Measurements from ENCODE around the gene CPPED1.

CPPED1 gene

GRCh38 chr16:12704492-12705111 is 99.1 kb downstream of the CPPED1 start:
- no peak overlapping the region for H3K9ac ChIP-seq (ENCODE audit: insufficient read length)
- H3K9me3 ChIP-seq (ENCODE audit: low read depth, low read length): no peaks in the 10 kb centered on the region
- no peak overlapping the region for H3K27ac ChIP-seq
- H3K36me3 ChIP-seq (ENCODE audit: insufficient read depth, low read length): no peaks in the 10 kb centered on the region
- H3K4me3 ChIP-seq: no peak overlapping the region
- no peak for DNase-seq (ENCODE audit: low read depth, low spot score)
- TF ChIP-seq EZH2 (IDR thresholded peaks at IDR 0.05) (no peak), POLR2AphosphoS5 (IDR thresholded peaks at IDR 0.05; ENCODE audit: borderline replicate concordance, low read depth, low read length) (no peak), FOXP2 (optimal IDR thresholded peaks at IDR 0.05; ENCODE audit: control extremely low read depth, extremely low read length, insufficient read depth) (no peak)

- Histone ChIP-seq H3K9ac (ENCODE audit: insufficient read length) (no peak overlapping the region), H3K9me3 (ENCODE audit: low read depth, low read length) (no peaks in the 10 kb centered on the region), H3K27ac (no peak overlapping the region), H3K36me3 (ENCODE audit: insufficient read depth, low read length) (no peaks in the 10 kb centered on the region), H3K4me3 (no peak overlapping the region)
- no peak for DNase-seq (ENCODE audit: low read depth, low spot score)
- TF ChIP-seq POLR2AphosphoS5 (IDR thresholded peaks at IDR 0.05; ENCODE audit: borderline replicate concordance, low read depth, low read length) (no peak), EZH2 (IDR thresholded peaks at IDR 0.05) (no peak), FOXP2 (optimal IDR thresholded peaks at IDR 0.05; ENCODE audit: control extremely low read depth, extremely low read length, insufficient read depth) (no peak)
These were observed 99.8 kb downstream of the CPPED1 start for GRCh38 chr16:12703935-12704334.

- TF ChIP-seq POLR2AphosphoS5 (IDR thresholded peaks at IDR 0.05; ENCODE audit: borderline replicate concordance, low read depth, low read length) (no peak), FOXP2 (optimal IDR thresholded peaks at IDR 0.05; ENCODE audit: control extremely low read depth, extremely low read length, insufficient read depth) (no peak), EZH2 (IDR thresholded peaks at IDR 0.05) (no peak)
- Histone ChIP-seq H3K9me3 (ENCODE audit: low read depth, low read length) (no peaks in the 10 kb centered on the region), H3K36me3 (ENCODE audit: insufficient read depth, low read length) (no peaks in the 10 kb centered on the region), H3K4me3 (no peak overlapping the region), H3K9ac (ENCODE audit: insufficient read length) (no peak overlapping the region), H3K27ac (no peak overlapping the region)
- DNase-seq (ENCODE audit: low read depth, low spot score): no peak
These were observed 103.5 kb downstream of the CPPED1 start for GRCh38 chr16:12700161-12700560.

GRCh38 chr16:12699161-12699560 is 104.5 kb downstream of the CPPED1 start:
- no peak for DNase-seq (ENCODE audit: low read depth, low spot score)
- H3K9me3 ChIP-seq (ENCODE audit: low read depth, low read length): no peaks in the 10 kb centered on the region

GRCh38 chr16:12697437-12697836 is 106.2 kb downstream of the CPPED1 start:
- no peak overlapping the region for H3K27ac ChIP-seq
- H3K9ac ChIP-seq (ENCODE audit: insufficient read length): no peak overlapping the region
- H3K4me3 ChIP-seq: no peak overlapping the region
- no peaks in the 10 kb centered on the region for H3K36me3 ChIP-seq (ENCODE audit: insufficient read depth, low read length)
- TF ChIP-seq POLR2AphosphoS5 (IDR thresholded peaks at IDR 0.05; ENCODE audit: borderline replicate concordance, low read depth, low read length): no peak
- no peak for DNase-seq (ENCODE audit: low read depth, low spot score)
- H3K9me3 ChIP-seq (ENCODE audit: low read depth, low read length): no peaks in the 10 kb centered on the region

More at GRCh38 chr16:12699161-12699560, 104.5 kb downstream of the CPPED1 start:
- Histone ChIP-seq H3K9ac (ENCODE audit: insufficient read length) (no peak overlapping the region), H3K27ac (no peak overlapping the region), H3K4me3 (no peak overlapping the region), H3K36me3 (ENCODE audit: insufficient read depth, low read length) (no peaks in the 10 kb centered on the region)
- no peak for TF ChIP-seq EZH2 (IDR thresholded peaks at IDR 0.05)
- TF ChIP-seq FOXP2 (optimal IDR thresholded peaks at IDR 0.05; ENCODE audit: control extremely low read depth, extremely low read length, insufficient read depth): no peak
- no peak for TF ChIP-seq POLR2AphosphoS5 (IDR thresholded peaks at IDR 0.05; ENCODE audit: borderline replicate concordance, low read depth, low read length)

GRCh38 chr16:12695454-12695853 is 108.2 kb downstream of the CPPED1 start:
- H3K36me3 ChIP-seq (ENCODE audit: insufficient read depth, low read length): no peaks in the 10 kb centered on the region
- H3K27ac ChIP-seq: no peak overlapping the region
- no peak overlapping the region for H3K9ac ChIP-seq (ENCODE audit: insufficient read length)
- TF ChIP-seq EZH2 (IDR thresholded peaks at IDR 0.05) (no peak), POLR2AphosphoS5 (IDR thresholded peaks at IDR 0.05; ENCODE audit: borderline replicate concordance, low read depth, low read length) (no peak), FOXP2 (optimal IDR thresholded peaks at IDR 0.05; ENCODE audit: control extremely low read depth, extremely low read length, insufficient read depth) (no peak)
- DNase-seq (ENCODE audit: low read depth, low spot score): no peak
- H3K9me3 ChIP-seq (ENCODE audit: low read depth, low read length): no peaks in the 10 kb centered on the region
- H3K4me3 ChIP-seq: no peak overlapping the region

- H3K9me3 ChIP-seq (ENCODE audit: low read depth, low read length): no peaks in the 10 kb centered on the region
- H3K9ac ChIP-seq (ENCODE audit: insufficient read length): no peak overlapping the region
- H3K27ac ChIP-seq: no peak overlapping the region
- no peak for TF ChIP-seq FOXP2 (optimal IDR thresholded peaks at IDR 0.05; ENCODE audit: control extremely low read depth, extremely low read length, insufficient read depth)
- no peak for TF ChIP-seq EZH2 (IDR thresholded peaks at IDR 0.05)
- TF ChIP-seq POLR2AphosphoS5 (IDR thresholded peaks at IDR 0.05; ENCODE audit: borderline replicate concordance, low read depth, low read length): no peak
- H3K36me3 ChIP-seq (ENCODE audit: insufficient read depth, low read length): no peaks in the 10 kb centered on the region
- no peak overlapping the region for H3K4me3 ChIP-seq
- no peak for DNase-seq (ENCODE audit: low read depth, low spot score)
These were observed 113.7 kb downstream of the CPPED1 start for GRCh38 chr16:12690024-12690423.

- no peak overlapping the region for H3K4me3 ChIP-seq
- H3K9me3 ChIP-seq (ENCODE audit: low read depth, low read length): no peaks in the 10 kb centered on the region
- TF ChIP-seq EZH2 (IDR thresholded peaks at IDR 0.05) (no peak), POLR2AphosphoS5 (IDR thresholded peaks at IDR 0.05; ENCODE audit: borderline replicate concordance, low read depth, low read length) (no peak), FOXP2 (optimal IDR thresholded peaks at IDR 0.05; ENCODE audit: control extremely low read depth, extremely low read length, insufficient read depth) (no peak)
- H3K27ac ChIP-seq: no peak overlapping the region
- H3K36me3 ChIP-seq (ENCODE audit: insufficient read depth, low read length): no peaks in the 10 kb centered on the region
- no peak for DNase-seq (ENCODE audit: low read depth, low spot score)
- H3K9ac ChIP-seq (ENCODE audit: insufficient read length): no peak overlapping the region
These were observed 114.5 kb downstream of the CPPED1 start for GRCh38 chr16:12688951-12689850.
